Neural cell (in vitro differentiated cells): ENCODE results near the gene AQP9.

Source experiments
- CTCF ChIP-seq: fragments of 450-650 bp; IDR thresholded peaks from 2 replicates; pipeline ENCODE4 v1.5.1; 2014; ENCODE audit warnings: antibody characterized with exemption, mild to moderate bottlenecking, moderate library complexity; ENCODE audit not compliant: poor library complexity, severe bottlenecking
- EP300 ChIP-seq: fragments of 450-650 bp; conservative IDR thresholded peaks from 2 replicates; pipeline ENCODE4 v1.6.1; 2014; ENCODE audit warnings: antibody characterized with exemption, mild to moderate bottlenecking, moderate library complexity; ENCODE audit not compliant: poor library complexity, severe bottlenecking
- EZH2 ChIP-seq: fragments of 200-600, 300-800 bp; shearing (Covaris generic), sonication (generic); IDR thresholded peaks from 2 replicates; pipeline ENCODE4 v1.6.1; 2014; ENCODE audit warnings: antibody characterized with exemption, low read length, borderline replicate concordance, mild to moderate bottlenecking; ENCODE audit not compliant: insufficient read depth, poor library complexity, severe bottlenecking
- POLR2AphosphoS5 ChIP-seq: IDR thresholded peaks from 2 replicates; pipeline ENCODE4 v1.6.1; 2012
- RAD21 ChIP-seq: fragments of 450-650 bp; conservative IDR thresholded peaks from 2 replicates; pipeline ENCODE4 v1.6.1; 2014; ENCODE audit warnings: antibody characterized with exemption, mild to moderate bottlenecking, moderate library complexity
- REST ChIP-seq: IDR thresholded peaks from 2 replicates; pipeline ENCODE4 v1.6.1; 2012; ENCODE audit warnings: borderline replicate concordance
- SMC3 ChIP-seq: fragments of 450-650 bp; conservative IDR thresholded peaks from 2 replicates; pipeline ENCODE4 v1.6.1; 2014; ENCODE audit warnings: antibody characterized with exemption, mild to moderate bottlenecking, moderate library complexity; ENCODE audit not compliant: poor library complexity
- TAF1 ChIP-seq: IDR thresholded peaks from 2 replicates; pipeline ENCODE4 v1.6.1; 2012; ENCODE audit warnings: low read depth

- TF ChIP-seq EP300 (no peak), CTCF (no peak), REST (no peak), POLR2AphosphoS5 (no peak), SMC3 (no peak), TAF1 (no peak), EZH2 (no peak), RAD21 (no peak)
Measured at GRCh38 chr15:58221591-58222241, 83.5 kb downstream of the AQP9 start.
